Activated naive CD4-positive, alpha-beta T cell treated with anti-CD3 and anti-CD28 coated beads, Interleukin-2, amount 50 U/mL, for 72 hours (primary cell): ENCODE data around the gene KRTAP10-10. TPM values are rescaled to one million over a fixed set of nuclear protein-coding genes. Genes with fewer than 3 reads are reported as not detected.
A peak's percentile ranks its signal among the peaks of the same experiment; 100 is the strongest.
"Not testable (repeated sequence)": the region's sequence is repeated elsewhere in the genome, so short reads cannot be mapped to it uniquely, and the experiment has no call there.

Source experiments
- ATAC-seq, 2 donors: fragments of 150-1000 bp; cut with Tn5 transposase; 2 replicates each; pipeline ENCODE4 v1.10.0; 2021; ENCODE audit warnings: mild to moderate bottlenecking in 2 of 2, moderate library complexity in 2 of 2
- DNase-seq, 2 donors: peaks; one replicate each; pipeline ENCODE4 v3.0.0; 2021 to 2022; ENCODE audit warnings: low spot score in 2 of 2
- H3K27ac Mint-ChIP-seq, 2 donors: one replicate each; pipeline ENCODE4 v1.8.0; 2022; ENCODE audit warnings: mild to moderate bottlenecking in 2 of 2, mixed read lengths in 2 of 2
- H3K36me3 Mint-ChIP-seq, 2 donors: one replicate each; pipeline ENCODE4 v1.8.0; 2022; ENCODE audit warnings: mixed read lengths in 2 of 2
- H3K9me3 Mint-ChIP-seq, 2 donors: one replicate each; pipeline ENCODE4 v1.8.0; 2022; ENCODE audit warnings: mixed read lengths in 2 of 2
- total RNA-seq, 2 donors: library from RNA; stranded (reverse); gene quantifications; one replicate each; pipeline ENCODE4 v1.2.3, GENCODE V29; 2022

KRTAP10-10 gene, protein sequence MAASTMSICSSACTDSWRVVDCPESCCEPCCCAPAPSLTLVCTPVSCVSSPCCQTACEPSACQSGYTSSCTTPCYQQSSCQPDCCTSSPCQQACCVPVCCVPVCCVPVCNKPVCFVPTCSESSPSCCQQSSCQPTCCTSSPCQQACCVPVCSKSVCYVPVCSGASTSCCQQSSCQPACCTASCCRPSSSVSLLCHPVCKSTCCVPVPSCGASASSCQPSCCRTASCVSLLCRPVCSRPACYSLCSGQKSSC
- total RNA-seq = not detected

DNA sequence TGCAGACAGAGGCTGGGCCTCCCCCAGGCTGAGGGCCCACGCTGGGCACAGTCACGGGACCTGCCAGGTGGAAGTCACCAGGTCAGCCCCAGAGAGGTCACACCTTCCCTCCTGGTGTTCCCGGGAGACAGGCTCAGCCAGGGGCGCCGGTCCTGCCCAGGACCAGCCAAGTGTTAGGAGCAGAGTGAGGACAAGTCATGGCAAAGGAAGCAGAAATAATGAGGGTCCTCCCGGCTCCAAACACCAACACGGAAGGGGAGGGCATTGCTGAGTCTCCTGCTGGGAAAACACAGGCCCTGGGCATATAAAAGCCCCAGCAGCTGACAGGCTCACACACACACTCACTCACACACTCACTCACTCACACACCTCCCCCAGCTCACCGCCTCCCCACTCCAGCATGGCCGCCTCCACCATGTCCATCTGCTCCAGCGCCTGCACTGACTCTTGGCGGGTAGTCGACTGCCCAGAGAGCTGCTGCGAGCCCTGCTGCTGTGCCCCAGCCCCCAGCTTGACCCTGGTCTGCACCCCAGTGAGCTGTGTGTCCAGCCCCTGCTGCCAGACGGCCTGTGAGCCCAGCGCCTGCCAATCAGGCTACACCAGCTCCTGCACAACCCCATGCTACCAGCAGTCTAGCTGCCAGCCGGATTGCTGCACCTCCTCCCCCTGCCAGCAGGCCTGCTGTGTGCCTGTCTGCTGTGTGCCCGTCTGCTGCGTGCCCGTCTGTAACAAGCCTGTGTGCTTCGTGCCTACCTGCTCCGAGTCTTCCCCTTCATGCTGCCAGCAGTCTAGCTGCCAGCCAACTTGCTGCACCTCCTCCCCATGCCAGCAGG, at the start of gene KRTAP10-10:
Gene KRTAP10-10 (plus strand): TSS at position 339 of the 833 bp plus-strand sequence. CDS start 62 bp downstream, at position 401.
- H3K9me3 Mint-ChIP-seq = peaks cover 14 to 25% of the 10 kb centered on the region in 2 donors
- ATAC-seq (no peak), DNase-seq (no peak)
- H3K36me3 Mint-ChIP-seq = peaks cover 8 to 14% of the 10 kb centered on the region in 2 donors
- no peak within 1 kb of the TSS for H3K27ac Mint-ChIP-seq

DNA sequence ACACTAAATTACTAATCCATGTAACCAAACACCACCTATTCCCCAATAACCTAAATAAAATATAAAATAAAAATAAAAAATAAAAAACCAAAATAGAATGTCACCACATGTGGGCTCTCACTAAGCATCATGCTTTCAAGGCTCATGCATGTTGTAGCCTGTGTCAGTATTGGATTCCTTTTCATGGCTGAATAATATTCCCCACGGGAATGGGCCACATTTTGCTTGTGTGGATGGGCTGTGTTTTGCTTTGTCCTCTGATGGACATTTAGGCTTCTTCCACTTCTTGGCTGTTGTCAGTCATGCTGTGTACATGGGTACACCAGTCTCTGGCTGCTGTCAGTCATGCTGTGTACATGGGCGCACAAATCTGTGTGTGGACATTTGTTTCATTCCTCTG, 48.1 kb upstream of the KRTAP10-10 start:
- ATAC-seq (no peak), DNase-seq (no peak)
- Mint-ChIP-seq H3K9me3 (no peaks in the 10 kb centered on the region), H3K36me3 (peaks cover 0 to 5% of the 10 kb centered on the region in 2 donors), H3K27ac (no peak overlapping the region)

DNA sequence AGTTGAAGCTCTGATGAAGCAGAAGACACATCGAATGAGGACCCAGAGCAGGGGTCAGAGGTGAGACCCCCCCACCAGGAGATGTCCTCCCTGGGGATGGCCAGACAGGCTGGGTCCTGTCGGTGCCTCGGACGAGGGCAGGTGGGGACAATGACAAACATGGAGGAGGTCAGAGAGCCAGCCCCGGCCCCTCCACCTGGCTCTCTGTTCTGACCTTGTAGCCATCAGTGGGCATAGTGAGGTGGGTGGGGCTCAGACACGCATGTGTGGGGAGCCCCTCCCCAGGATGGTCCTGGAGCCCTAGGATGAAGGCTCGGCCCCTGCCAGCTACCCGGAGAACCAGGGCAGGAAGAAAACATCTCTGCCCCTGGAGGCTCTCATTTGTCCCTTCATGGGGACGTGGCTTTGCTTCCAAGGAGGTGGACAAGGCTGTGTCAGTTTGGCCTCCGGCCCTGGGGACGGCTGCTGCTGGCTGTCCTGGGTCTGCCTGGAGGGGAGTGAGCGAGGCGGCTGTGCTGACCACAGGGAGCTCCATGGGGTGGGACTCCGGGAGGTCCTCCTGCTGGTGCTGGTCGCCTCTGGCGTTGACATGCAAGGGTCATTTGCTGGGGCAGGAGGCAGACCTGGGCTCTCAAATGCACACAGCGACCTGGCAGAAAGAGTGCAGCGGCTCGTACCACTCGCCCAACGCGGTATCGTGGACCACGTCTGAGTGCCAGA, 47.4 kb upstream of the KRTAP10-10 start:
- Mint-ChIP-seq H3K36me3 (peaks cover 0 to 5% of the 10 kb centered on the region in 2 donors), H3K9me3 (no peaks in the 10 kb centered on the region), H3K27ac (no peak overlapping the region)
- DNase-seq (no peak), ATAC-seq (no peak)

DNA sequence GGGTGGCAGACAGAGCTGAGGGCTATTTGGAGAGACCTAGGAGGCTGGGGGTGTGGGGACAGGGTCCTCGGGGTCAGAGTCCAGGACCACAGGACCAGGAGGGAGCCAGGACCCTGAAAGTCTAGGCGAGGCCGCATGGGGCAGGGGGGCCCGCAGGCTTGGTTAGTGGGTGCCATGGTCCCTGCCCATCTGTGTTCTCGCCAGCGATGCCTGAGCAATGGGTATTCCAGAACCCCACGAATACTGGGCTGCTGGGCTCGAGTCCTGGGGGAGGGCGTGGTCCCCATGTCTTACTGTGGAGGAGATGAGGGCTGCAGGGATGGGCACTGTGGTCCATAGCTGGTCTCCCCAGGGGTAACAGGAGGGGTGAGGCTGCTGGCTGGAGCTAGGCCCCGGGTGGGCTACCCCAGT, 46.8 kb upstream of the KRTAP10-10 start:
- H3K36me3 Mint-ChIP-seq = peaks cover 0 to 5% of the 10 kb centered on the region in 2 donors
- no peak overlapping the region for H3K27ac Mint-ChIP-seq
- DNase-seq (no peak), ATAC-seq (no peak)
- no peaks in the 10 kb centered on the region for H3K9me3 Mint-ChIP-seq

DNA sequence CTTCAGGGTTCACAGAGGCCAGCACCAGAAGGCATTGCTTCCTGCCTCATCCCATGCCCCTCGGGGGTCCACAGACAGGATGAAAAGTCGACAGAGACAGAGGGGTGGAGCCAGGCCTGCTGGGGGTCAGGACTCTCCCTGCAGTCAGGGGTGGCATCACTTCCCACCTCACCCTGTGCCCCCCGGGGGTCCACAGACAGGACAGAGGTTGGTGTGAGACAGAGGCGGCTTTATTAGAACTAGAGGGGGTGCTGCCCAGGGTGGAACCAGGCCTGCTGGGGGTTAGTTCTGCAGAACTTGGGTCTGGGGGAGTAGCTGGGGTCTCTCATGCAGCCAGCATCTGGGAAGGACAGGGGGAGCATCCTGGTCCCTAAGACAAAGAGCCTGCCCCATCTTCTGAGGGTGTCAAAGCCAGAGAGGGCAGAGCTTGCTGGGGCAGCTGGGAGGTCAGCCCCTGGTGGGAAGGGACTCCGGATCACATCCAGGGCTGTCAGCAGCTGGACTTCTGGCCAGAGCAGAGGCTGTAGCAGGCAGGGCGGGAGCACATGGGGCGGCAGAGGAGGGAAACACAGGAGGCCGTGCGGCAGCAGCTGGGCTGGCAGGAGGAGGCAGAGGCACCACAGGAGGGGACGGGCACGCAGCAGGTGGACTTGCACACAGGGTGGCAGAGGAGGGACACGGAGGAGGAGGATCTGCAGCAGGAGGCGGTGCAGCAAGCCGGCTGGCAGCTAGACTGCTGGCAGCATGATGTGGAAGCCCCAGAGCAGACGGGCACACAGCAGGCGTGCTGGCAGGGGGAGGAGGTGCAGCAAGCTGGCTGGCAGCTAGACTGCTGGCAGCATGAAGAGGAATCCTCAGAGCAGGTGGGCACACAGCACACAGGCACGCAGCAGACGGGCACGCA, 46.0 kb upstream of the KRTAP10-10 start:
- not testable (repeated sequence) for H3K36me3 Mint-ChIP-seq, H3K27ac Mint-ChIP-seq, DNase-seq, H3K9me3 Mint-ChIP-seq, ATAC-seq

DNA sequence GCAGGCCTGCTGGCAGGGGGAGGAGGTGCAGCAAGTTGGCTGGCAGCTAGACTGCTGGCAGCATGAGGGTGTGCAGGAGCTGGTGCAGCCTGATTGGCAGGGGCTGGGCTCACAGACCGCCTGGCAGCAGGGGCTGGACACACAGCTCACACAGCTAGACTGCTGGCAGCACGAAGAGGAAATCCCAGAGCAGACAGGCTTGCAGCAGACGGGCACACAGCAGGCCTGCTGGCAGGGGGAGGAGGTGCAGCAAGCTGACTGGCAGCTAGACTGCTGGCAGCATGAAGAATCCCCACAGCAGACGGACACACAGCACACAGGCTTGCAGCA, 45.4 kb upstream of the KRTAP10-10 start:
- not testable (repeated sequence) for H3K9me3 Mint-ChIP-seq, H3K36me3 Mint-ChIP-seq, ATAC-seq, DNase-seq, H3K27ac Mint-ChIP-seq

DNA sequence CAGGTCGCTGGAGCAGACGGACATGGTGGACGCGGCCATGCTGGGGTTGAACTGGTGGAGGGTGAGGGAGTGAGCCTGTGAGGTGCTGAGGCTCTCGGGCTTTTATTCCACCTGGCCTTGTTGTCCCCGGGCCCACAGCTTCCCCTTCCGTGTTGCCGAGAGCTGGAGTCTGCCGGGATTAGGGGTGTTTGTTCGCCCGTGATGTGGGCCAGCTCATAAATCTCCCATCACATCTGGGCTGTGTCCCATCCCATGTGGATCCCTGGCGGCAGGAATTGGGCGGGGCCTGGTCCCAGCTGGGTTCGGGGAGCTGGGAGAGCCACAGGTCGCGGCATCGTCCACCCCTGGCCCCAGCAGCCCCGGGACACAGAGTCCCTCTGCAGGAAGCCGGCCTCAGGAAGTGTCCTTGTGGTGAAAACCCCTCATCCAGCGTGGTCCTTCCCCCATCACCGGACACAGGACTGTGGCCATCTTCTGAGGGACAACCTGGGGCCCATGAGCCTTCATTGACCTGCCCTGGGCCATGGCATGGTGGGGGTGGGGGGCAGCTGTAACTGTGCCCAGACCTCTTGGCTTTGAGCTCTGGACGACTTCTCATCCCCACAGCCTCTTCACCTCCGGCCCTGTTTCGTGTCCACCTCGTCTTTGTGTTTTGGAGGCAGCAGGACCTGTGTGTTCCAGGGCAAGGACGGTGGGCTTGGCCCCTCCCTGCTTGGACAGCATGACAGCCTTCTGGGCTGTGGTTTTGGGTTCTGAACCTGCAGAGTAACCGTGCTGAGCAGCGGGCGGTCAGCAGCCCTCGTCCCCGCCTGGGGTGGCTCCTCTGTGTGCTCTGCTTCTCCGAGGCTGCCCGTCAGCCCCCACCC, 44.5 kb upstream of the KRTAP10-10 start, which contains the start of gene KRTAP10-6:
Gene KRTAP10-6 (minus strand): TSS at position 60 of the 866 bp plus-strand sequence. CDS start 21 bp downstream, at position 39.
- Mint-ChIP-seq H3K9me3 (no peaks in the 10 kb centered on the region), H3K36me3 (no peaks in the 10 kb centered on the region), H3K27ac (peak within 1 kb of the TSS in 1 of 2 donors; percentile 77)
- DNase-seq (peak in 1 of 2 donors; percentile 31), ATAC-seq (no peak)

DNA sequence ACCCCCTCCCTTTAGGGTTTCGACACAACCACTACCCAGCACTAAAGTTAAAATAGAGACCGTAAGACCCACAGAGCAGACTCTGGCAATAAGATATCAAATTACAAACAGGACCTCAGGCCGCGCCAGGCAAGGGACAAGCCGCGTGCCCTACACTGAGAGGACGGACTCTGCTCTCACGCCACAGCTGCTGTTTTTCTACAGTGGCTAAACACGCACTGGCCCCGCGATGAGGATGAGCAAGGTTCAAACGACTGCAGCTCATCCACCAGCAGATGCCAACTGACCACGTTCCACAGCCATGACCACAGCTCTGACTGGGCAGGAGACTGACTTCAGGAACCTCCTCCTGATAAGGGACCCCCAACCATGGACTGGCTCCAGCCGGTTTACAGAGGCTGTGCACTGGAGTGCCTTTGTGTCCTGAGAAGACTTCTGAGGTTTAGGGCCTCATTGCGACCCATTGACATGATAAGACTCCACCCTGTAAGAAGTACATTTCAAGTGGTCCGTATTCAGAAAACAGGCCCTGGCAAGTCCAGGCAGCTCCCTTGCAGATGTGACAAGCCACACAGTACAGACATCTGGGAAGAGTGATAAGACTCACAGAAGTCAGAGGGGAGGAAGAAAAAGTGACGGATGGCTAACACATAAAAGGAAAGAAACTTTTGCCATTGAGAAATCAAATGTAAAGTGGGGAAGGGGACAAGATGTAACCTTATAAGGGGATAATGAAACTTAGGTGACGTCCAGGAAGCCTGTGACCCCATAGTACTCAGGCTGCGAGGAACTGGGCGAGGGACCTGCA, 43.4 kb upstream of the KRTAP10-10 start:
- Mint-ChIP-seq H3K27ac (peak overlapping the region in 1 of 2 donors; percentile 77), H3K9me3 (peaks cover 4% of the 10 kb centered on the region in 2 donors), H3K36me3 (peaks cover 0 to 4% of the 10 kb centered on the region in 2 donors)
- peak in 1 of 2 donors; percentile 35 for DNase-seq
- ATAC-seq = no peak

DNA sequence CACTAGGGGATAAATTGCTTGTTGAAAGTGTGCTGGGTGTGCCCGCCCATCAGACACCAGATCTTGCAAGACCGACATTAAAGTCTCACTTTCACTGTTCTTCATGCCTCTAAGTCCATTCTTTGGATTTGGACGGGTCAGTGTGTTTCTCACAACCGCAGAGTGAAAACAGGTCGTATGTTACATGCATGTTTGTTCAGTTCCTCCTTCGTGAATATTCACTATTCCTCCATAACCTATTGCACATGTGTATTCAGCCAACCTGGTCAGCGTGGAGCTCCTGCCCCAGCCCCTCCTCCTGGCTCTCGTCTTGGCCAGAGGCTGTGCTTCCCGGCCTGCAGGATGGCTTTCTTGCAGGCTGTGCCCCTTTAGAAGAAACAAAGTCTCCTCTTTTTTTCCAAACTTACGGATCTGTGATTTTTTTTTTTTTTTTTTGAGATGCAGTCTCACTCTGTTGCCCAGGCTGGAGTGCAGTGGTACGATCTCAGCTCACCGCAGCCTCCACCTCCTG, 42.7 kb upstream of the KRTAP10-10 start:
- Mint-ChIP-seq H3K9me3 (peaks cover 4 to 5% of the 10 kb centered on the region in 2 donors), H3K27ac (peak overlapping the region in 1 of 2 donors; percentile 77), H3K36me3 (peaks cover 0 to 5% of the 10 kb centered on the region in 2 donors)
- no peak for ATAC-seq
- no peak for DNase-seq

DNA sequence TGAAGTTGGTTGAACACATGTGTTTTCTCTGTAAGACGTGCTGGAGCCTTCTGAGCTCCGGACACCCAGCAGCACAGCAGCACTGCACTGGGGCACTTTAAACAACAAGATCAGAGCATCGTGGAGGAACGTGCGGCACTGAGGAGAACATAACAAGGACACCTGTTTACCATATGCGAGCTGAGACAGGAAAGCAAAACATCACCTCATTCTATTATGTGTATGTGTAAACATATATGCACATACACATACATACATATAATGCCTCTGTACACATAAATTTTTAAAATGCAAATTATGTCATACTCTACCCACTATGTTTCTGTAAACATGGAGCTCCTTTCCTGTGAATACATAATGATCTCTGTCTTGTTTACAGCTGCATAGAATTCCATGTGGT, 41.6 kb upstream of the KRTAP10-10 start:
- no peak for ATAC-seq
- Mint-ChIP-seq H3K27ac (no peak overlapping the region), H3K36me3 (peaks cover 0 to 5% of the 10 kb centered on the region in 2 donors), H3K9me3 (peaks cover 4 to 5% of the 10 kb centered on the region in 2 donors)
- DNase-seq = no peak

DNA sequence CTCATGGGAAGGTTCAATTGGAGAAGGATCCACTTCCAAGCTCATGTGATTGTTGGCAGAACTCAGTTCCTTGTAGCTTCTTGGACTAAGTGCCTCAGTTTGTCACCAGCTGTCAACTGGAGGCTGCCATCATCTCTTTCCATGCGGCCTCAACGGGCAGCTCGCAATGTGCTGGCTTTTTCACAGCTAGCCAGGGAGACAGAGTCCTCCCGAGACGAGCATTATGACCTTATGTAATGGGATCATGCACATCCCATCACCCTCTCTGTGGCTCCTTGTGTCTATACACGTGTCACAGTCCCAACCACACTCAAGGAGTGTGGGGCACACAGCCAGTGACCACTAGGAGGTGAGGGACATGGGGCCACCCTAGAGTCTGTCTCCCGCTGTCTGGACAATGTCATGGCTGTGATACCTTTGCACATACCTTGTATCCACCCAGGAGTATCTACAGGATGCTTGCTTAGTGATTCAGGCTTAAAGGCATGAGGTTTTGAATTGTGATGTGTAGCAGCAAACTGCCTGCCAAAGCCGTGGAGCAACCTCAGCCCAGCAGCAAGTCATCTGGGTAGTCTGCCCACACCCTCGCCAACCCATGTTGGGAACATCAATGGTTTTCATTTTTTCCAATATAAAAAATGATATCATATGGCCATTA, 41.0 kb upstream of the KRTAP10-10 start:
- DNase-seq (peak in 1 of 2 donors; percentile 41), ATAC-seq (peak in 1 of 2 donors; percentile 33)
- peaks cover 0 to 5% of the 10 kb centered on the region in 2 donors for H3K36me3 Mint-ChIP-seq
- H3K27ac Mint-ChIP-seq = no peak overlapping the region
- H3K9me3 Mint-ChIP-seq = peaks cover 4 to 5% of the 10 kb centered on the region in 2 donors

DNA sequence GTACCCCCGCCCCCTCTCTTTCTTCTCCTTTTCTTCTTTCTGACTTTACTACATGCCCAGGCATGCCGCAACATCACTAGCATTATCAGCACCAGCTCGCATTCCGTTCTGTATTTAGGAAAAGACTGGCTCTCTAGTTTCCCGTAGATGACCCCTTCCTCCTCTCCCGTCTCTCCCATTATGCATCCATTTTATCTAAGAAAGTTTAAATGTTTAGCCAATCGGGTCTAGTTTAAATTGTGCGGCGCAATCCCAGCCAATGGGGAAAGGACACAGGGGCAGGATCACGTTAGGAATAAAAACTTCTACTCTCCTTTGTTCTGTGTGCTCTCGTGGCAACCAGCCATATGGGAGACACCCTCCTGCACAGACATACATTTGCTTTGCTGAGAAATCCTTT, 39.1 kb upstream of the KRTAP10-10 start:
- Mint-ChIP-seq H3K27ac (peak overlapping the region in 1 of 2 donors; percentile 33), H3K9me3 (peaks cover 4 to 5% of the 10 kb centered on the region in 2 donors), H3K36me3 (peaks cover 0 to 5% of the 10 kb centered on the region in 2 donors)
- DNase-seq = no peak
- ATAC-seq = no peak

DNA sequence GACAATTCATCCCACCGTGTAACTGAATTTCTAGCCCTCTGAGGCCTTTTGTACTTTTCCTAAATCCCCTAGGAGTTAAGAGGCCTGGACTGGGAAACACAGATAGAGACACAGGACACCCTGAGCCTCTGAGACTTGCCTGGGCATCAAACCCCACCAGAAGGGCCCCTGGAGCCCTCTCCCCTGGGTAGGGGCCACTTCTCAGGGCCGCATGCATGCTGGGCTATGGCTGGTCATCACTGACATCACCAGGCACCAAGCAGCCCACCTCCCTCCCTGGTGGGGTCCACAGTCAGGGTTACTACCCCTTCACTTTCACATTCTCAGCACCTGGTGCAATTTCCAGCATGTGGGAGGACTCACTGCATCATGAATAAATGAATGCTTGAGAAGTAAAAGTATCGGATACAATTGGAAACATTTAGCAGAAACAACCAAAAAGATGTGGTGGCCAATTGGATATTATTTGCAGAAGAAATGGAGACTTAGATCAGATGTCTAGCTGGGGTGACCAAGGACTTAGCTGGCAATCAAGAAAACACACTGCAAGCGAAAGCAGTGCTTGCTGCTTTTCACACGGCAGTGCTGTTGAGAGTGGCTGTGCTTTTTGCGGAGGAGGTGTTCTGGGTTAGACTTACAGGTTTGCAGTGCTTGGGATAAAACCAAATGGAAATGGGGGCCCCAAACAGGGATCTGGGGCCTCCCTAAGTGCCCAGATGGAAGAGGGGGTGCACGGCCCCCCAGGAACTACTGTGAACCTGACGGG, 37.7 kb upstream of the KRTAP10-10 start:
- DNase-seq (peak in 1 of 2 donors; percentile 28), ATAC-seq (no peak)
- no peak overlapping the region for H3K27ac Mint-ChIP-seq
- peaks cover 4 to 5% of the 10 kb centered on the region in 2 donors for H3K9me3 Mint-ChIP-seq
- H3K36me3 Mint-ChIP-seq = peaks cover 0 to 5% of the 10 kb centered on the region in 2 donors
